ENCODE data around the gene AATF.

DNA sequence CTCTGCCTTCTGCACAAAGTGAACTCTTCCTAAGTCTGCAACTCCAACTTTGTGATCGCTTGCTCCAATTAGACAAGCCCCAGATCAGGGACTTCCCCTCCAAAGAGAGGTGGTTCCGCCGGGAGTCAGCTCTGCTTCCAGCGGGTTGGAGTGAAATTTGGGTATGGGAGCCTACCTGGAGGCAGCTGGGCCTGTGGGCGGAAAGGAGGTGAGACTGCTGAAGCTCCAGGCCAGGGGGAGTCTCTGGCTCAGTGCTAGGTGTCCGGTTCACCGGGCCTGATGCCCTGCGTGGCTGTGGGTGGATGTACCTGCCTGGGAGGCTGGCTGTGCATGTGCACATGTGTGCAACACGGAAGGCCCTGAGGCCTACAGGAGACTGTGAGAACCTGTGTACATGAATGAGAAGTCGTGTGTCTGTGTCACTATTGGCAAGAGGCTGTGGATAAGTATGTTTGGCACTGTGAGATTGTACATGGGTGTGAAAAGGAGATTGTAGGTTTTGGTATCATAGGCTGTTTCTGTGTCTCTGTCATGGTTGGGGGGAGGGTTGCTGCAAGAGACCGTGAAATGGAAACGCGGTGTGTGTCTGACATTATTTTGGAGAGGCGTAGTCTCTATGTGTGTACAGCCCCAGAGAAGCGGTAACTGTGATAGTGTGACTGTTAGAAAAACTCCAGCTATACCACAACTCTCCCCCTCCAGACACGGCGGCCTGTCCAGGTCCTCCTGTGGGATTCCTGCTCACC lies 7.3 kb upstream of the AATF start:
- no peak for TF ChIP-seq CTCF (conservative IDR thresholded peaks at IDR 0.05)
- TF ChIP-seq ZFX (IDR thresholded peaks at IDR 0.05) = no peak

Measured in C4-2B (cell line).